Spleen (tissue), 11 donors: ENCODE results near the gene CCNY. TPM values are rescaled to one million over a fixed set of nuclear protein-coding genes. Genes with fewer than 3 reads are reported as not detected.

Experiments used
- DNase-seq: peaks from one replicate; pipeline ENCODE4 v3.0.0-alpha.2; 2020
- H3K27ac ChIP-seq, 8 donors: fragments of 200-600 bp; sonication (generic) in 7 of 8; 1 replicate in 4 of 8; 2 replicates in 4 of 8; pipeline versions ENCODE4 v1.5.0 to v1.8.0; 2016 to 2021; ENCODE audit warnings: inconsistent platforms in 4 of 8, mild to moderate bottlenecking in 4 of 8, moderate library complexity in 1 of 8
- H3K27me3 ChIP-seq, 7 donors: fragments of 200-600 bp; sonication (generic) in 6 of 7; replicated peaks in 1 of 7; 1 replicate in 4 of 7; 2 replicates in 3 of 7; pipeline versions ENCODE4 v1.5.0 to v1.8.0; 2016 to 2021; ENCODE audit warnings: inconsistent platforms in 3 of 7, mild to moderate bottlenecking in 1 of 7
- H3K36me3 ChIP-seq, 6 donors: fragments of 200-600 bp; sonication (generic) in 5 of 6; 1 replicate in 4 of 6; 2 replicates in 2 of 6; pipeline versions ENCODE4 v1.5.0 to v1.8.0; 2016 to 2021; ENCODE audit warnings: inconsistent platforms in 2 of 6
- H3K4me1 ChIP-seq, 6 donors: fragments of 200-600 bp; sonication (generic) in 5 of 6; 1 replicate in 3 of 6; 2 replicates in 3 of 6; pipeline versions ENCODE4 v1.5.0 to v1.8.0; 2016 to 2021; ENCODE audit warnings: inconsistent platforms in 3 of 6
- H3K4me3 ChIP-seq, 8 donors: fragments of 200-600 bp; sonication (generic) in 7 of 8; 1 replicate in 4 of 8; 2 replicates in 4 of 8; pipeline versions ENCODE4 v1.5.0 to v1.8.0; 2016 to 2021; ENCODE audit warnings: inconsistent platforms in 4 of 8, mild to moderate bottlenecking in 4 of 8, moderate library complexity in 2 of 8
- H3K9me3 ChIP-seq, 8 donors: fragments of 200-600 bp; sonication (generic) in 7 of 8; 1 replicate in 4 of 8; 2 replicates in 4 of 8; pipeline versions ENCODE4 v1.5.0 to v1.8.0; 2016 to 2021; ENCODE audit warnings: inconsistent platforms in 4 of 8
- CTCF ChIP-seq, 11 experiments: fragments of 200-600 bp in 7 of 11; fragments of 450-650 bp in 4 of 11; sonication (generic) in 4 of 11; IDR thresholded peaks in 8 of 11; conservative IDR thresholded peaks in 3 of 11; 1 replicate in 7 of 11; 2 replicates in 4 of 11; pipeline versions ENCODE4 v1.4.0 to v1.8.0; 2016 to 2021; ENCODE audit warnings: antibody characterized with exemption in 11 of 11, inconsistent platforms in 4 of 11, mild to moderate bottlenecking in 1 of 11
- POLR2A ChIP-seq, 3 donors: fragments of 450-650 bp; IDR thresholded peaks; one replicate each; pipeline ENCODE4 v1.5.1; 2017; ENCODE audit warnings: antibody characterized with exemption in 3 of 3, mild to moderate bottlenecking in 1 of 3
- POLR2AphosphoS5 ChIP-seq, 3 donors: sonication (generic); formaldehyde crosslinking; IDR thresholded peaks; one replicate each; pipeline ENCODE4 v1.5.1; 2017; ENCODE audit warnings: antibody characterized with exemption in 3 of 3
- WGBS, 5 donors: extraction: QIAGEN DNeasy Blood & Tissue Kit in 3 of 5; methylation state at CpG; one replicate each; pipeline versions ENCODE4 v1.1.5 to v1.1.7; 2013 to 2018; 5-methylcytosine and 5-hydroxymethylcytosine counted together
- intact Hi-C: fragments of 100-400 bp; cut with DNase I; formaldehyde crosslinking; loops from one replicate; pipeline ENCODE4 v1.15.0; 2023; ENCODE audit warnings: low total_unique reads
- polyA plus RNA-seq, 3 donors: library from polyadenylated mRNA; stranded (reverse); fragments of 200-250 nt; gene quantifications; one replicate each; pipeline ENCODE4 v1.2.1, GENCODE V29; 2013
- total RNA-seq, 7 donors: library from RNA; depleted of rRNA in 3 of 7; stranded (reverse); fragments of >200 nt in 3 of 7; fragmentation: NEBNext Ultra II Directional in 4 of 7; extraction: Animal tissue kit (Norgen Biotek cat#: 25700) in 4 of 7; gene quantifications; one replicate each; pipeline versions ENCODE4 v1.1.0 to v1.2.1, GENCODE V29; 2016 to 2021
- donor health status: healthy with polysubstance abuse.
- donor health status: DM: no; HTN: no; CAD: no; lungs with moderate emphysema.
- donor health status: DM: no; HTN: no; CAD: no.
- donor health status: Bipolar disorder and iron deficiency.
- donor health status: healthy.
- donor health status: DM: no; HTN: no; CAD: no.
- donor health status: DM: yes; HTN: yes; CAD: no.

Gene CCNY
- total and polyA plus RNA-seq, 10 donors: 21.1 to 83.1 (median 52.1) TPM

GRCh38 chr10:35320341-35320740 is 16.0 kb upstream of the CCNY start:
- no peak for DNase-seq
- Histone ChIP-seq H3K4me3 (no peak overlapping the region), H3K27ac (no peak overlapping the region), H3K9me3 (peaks cover 0 to 19% (median 8%) of the 10 kb centered on the region in 8 donors), H3K36me3 (peaks cover 0 to 82% (median 6%) of the 10 kb centered on the region in 6 donors), H3K4me1 (peaks cover 0 to 9% (median 0%) of the 10 kb centered on the region in 6 donors), H3K27me3 (no peaks in the 10 kb centered on the region)
- intact Hi-C loops: no loop called here
- TF ChIP-seq POLR2AphosphoS5 (IDR thresholded peaks at IDR 0.05) (no peak), POLR2A (IDR thresholded peaks at IDR 0.05) (no peak), CTCF (IDR thresholded peaks at IDR 0.05 in 8 of 11, conservative IDR thresholded peaks at IDR 0.05 in 3 of 11) (no peak)
- WGBS, 5 donors: 95 to 100% (median 97%) methylated on average over 1 of the region's 1 CpG

DNA sequence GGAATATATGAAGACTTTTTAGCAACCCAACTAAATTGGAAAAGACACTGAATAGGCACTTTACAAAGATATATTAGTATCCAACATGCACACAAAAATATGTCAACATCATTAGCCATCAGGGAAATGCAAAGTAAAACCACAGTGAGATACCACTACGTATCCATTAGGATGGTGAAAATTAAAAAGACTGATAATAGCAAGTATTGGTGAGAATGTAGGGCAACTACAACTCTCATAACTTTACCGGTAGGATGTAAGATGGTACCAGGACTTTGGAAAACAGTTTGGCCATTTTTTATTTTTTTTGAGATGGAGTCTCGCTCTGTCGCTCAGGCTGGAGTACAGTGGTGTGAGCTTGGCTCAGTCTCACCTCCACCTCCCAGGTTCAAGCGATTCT is 13.7 kb upstream of the CCNY start:
- no peak for DNase-seq

DNA sequence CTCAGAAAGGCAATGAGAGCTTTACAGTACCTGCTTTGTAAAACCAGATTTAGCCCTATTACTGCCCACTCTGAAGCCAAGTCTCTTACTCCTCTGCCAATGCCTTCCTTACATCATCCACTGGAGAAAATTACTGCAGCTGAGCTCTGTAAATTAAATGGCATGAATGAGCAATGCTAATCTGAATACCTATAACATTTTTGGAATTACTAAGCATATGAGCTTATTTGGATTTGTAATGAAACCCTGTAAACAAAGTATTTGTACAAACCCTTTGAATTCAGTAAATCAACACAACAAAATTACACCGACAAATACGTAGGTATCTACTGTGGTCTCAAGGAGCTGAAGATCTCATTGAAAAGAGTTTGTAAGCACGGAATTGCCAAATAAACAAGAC is 12.1 kb upstream of the CCNY start:
- WGBS, 5 donors: 95 to 99% (median 97%) methylated on average over 3 of the region's 3 CpGs
- Histone ChIP-seq H3K4me3 (no peak overlapping the region), H3K9me3 (peaks cover 0 to 16% (median 8%) of the 10 kb centered on the region in 8 donors), H3K4me1 (peaks cover 0 to 21% (median 1%) of the 10 kb centered on the region in 6 donors), H3K36me3 (peaks cover 0 to 61% (median 0%) of the 10 kb centered on the region in 6 donors), H3K27me3 (no peaks in the 10 kb centered on the region), H3K27ac (no peak overlapping the region)
- TF ChIP-seq CTCF (IDR thresholded peaks at IDR 0.05 in 8 of 11, conservative IDR thresholded peaks at IDR 0.05 in 3 of 11) (no peak), POLR2AphosphoS5 (IDR thresholded peaks at IDR 0.05) (no peak), POLR2A (IDR thresholded peaks at IDR 0.05) (no peak)
- DNase-seq: no peak
- intact Hi-C loops: no loop called here

More for the DNA sequence above, 13.7 kb upstream of the CCNY start:
- Histone ChIP-seq H3K27me3 (no peaks in the 10 kb centered on the region), H3K4me1 (peaks cover 0 to 5% (median 0%) of the 10 kb centered on the region in 6 donors), H3K4me3 (no peak overlapping the region), H3K36me3 (peaks cover 0 to 74% (median under 1%) of the 10 kb centered on the region in 6 donors), H3K27ac (no peak overlapping the region), H3K9me3 (peaks cover 0 to 16% (median 8%) of the 10 kb centered on the region in 8 donors)
- intact Hi-C loops: no loop called here
- WGBS, 5 donors: 94 to 99% (median 97%) methylated on average over 5 of the region's 5 CpGs
- no peak for TF ChIP-seq CTCF (IDR thresholded peaks at IDR 0.05 in 8 of 11, conservative IDR thresholded peaks at IDR 0.05 in 3 of 11)
- TF ChIP-seq POLR2AphosphoS5 (IDR thresholded peaks at IDR 0.05): no peak
- no peak for TF ChIP-seq POLR2A (IDR thresholded peaks at IDR 0.05)

- intact Hi-C loops: no loop called here
Measured at GRCh38 chr10:35326466-35327235, 9.7 kb upstream of the CCNY start.

More at GRCh38 chr10:35326466-35327235, 9.7 kb upstream of the CCNY start:
- Histone ChIP-seq H3K4me1 (peaks cover 4 to 42% (median 13%) of the 10 kb centered on the region in 6 donors), H3K27ac (no peak overlapping the region), H3K4me3 (no peak overlapping the region), H3K36me3 (peaks cover 0 to 38% (median 0%) of the 10 kb centered on the region in 6 donors), H3K27me3 (no peaks in the 10 kb centered on the region), H3K9me3 (peaks cover 0 to 16% (median 8%) of the 10 kb centered on the region in 8 donors)
- WGBS, 5 donors: 85 to 92% (median 87%) methylated on average over 9 of the region's 9 CpGs
- DNase-seq: no peak
- TF ChIP-seq POLR2A (IDR thresholded peaks at IDR 0.05): no peak
- no peak for TF ChIP-seq CTCF (IDR thresholded peaks at IDR 0.05 in 8 of 11, conservative IDR thresholded peaks at IDR 0.05 in 3 of 11)
- TF ChIP-seq POLR2AphosphoS5 (IDR thresholded peaks at IDR 0.05): no peak
